Measurements from ENCODE around the gene PRDM11. TPM values are rescaled to one million over a fixed set of nuclear protein-coding genes. Genes with fewer than 3 reads are reported as not detected.

Gene PRDM11
- total RNA-seq, 1 donor from 2014 or later, result 13.1 TPM

- peaks cover 36% of the 10 kb centered on the region for H3K27me3 Mint-ChIP-seq (ENCODE audit: low read depth)
- no peaks in the 10 kb centered on the region for H3K9me3 Mint-ChIP-seq
- no peaks in the 10 kb centered on the region for H3K36me3 Mint-ChIP-seq (ENCODE audit: low read depth)
- no peak for TF ChIP-seq CTCF (conservative IDR thresholded peaks at IDR 0.05)
- no peak overlapping the region for H3K4me3 Mint-ChIP-seq
- DNase-seq (ENCODE audit: low read depth, low spot score), result no peak
- H3K27ac Mint-ChIP-seq (ENCODE audit: unreplicated experiment), result no peak overlapping the region
- H3K4me1 Mint-ChIP-seq, result no peaks in the 10 kb centered on the region
These were observed 113.6 kb downstream of the PRDM11 start for GRCh38 chr11:45260071-45260470.

DNA sequence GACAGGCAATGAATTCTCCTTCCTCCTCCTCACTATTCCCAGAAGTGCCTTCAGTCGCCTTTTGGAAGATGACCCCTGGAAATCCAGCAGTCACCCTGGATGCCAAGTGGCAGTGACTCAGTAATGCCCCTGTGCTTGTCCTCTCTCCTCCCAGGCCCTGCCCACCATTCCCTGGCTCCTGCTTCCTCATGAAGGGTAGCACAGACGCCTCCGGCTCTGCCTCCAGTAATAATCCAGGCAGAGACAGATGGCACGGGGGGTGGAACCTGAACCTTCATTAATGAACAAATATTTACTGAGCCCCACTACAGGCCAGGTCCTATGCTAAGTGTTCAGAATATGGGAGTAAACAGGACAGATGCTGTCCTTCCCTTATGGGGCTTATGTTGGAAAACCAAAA lies 116.5 kb downstream of the PRDM11 start:
- no peak for DNase-seq (ENCODE audit: low read depth, low spot score)
- Mint-ChIP-seq H3K36me3 (ENCODE audit: low read depth) (no peaks in the 10 kb centered on the region), H3K27ac (ENCODE audit: unreplicated experiment) (no peak overlapping the region), H3K4me3 (no peak overlapping the region), H3K4me1 (peaks cover 4% of the 10 kb centered on the region), H3K27me3 (ENCODE audit: low read depth) (peaks cover 35% of the 10 kb centered on the region), H3K9me3 (no peaks in the 10 kb centered on the region)
- TF ChIP-seq CTCF (conservative IDR thresholded peaks at IDR 0.05), result no peak

DNA sequence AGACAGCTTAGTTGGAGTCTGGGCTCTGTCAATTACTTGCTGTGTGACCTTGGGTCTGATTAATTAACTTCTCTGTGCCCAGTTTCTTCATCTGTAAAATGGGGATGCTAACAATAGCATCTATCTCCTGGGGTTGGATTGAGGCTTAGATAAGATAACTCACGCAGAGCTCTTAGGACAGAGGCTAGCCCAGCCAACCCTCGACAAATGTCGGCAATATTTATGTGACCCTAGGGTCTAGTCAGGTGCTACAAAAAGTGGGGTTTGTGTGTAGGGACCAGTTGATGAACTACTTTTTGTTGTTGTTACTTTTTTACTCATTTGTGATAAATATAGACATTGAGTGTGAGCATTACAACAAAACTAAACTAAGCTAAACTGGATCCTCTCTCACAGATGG lies 117.3 kb downstream of the PRDM11 start:
- Mint-ChIP-seq H3K4me1 (peaks cover 5% of the 10 kb centered on the region), H3K36me3 (ENCODE audit: low read depth) (no peaks in the 10 kb centered on the region), H3K4me3 (no peak overlapping the region), H3K27me3 (ENCODE audit: low read depth) (peaks cover 39% of the 10 kb centered on the region), H3K27ac (ENCODE audit: unreplicated experiment) (no peak overlapping the region), H3K9me3 (no peaks in the 10 kb centered on the region)
- no peak for DNase-seq (ENCODE audit: low read depth, low spot score)
- TF ChIP-seq CTCF (conservative IDR thresholded peaks at IDR 0.05), result no peak

DNA sequence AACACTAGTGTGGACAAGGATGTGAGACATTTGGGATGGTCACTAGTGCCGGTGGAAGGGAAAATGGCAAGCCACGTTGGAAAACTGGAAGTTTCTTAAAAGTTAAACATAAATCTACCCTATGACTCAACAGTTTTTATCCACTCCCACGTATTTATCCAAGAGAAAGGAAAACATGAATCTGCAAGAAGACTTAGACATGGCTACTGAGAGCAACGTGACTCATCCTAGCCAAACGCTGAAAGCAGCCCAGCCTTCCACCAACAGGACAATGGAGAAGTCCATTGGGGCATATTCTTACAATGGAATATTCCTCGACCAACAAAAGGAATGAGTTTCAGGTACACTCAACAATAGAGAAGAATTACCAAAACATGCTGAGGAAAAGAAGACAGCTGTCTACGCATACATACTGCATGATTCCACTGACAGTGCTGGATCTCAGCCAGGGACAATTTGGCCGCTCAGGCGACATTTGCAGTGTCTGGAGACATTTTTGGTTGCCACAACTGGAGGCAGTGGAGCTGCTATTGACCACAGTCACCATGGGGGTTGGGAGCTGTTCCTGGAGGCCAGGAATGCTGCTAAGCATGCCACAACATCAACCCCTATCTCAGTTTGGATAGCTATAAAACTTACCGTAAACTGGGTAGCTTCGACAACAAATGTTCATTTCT lies 118.5 kb downstream of the PRDM11 start:
- TF ChIP-seq CTCF (conservative IDR thresholded peaks at IDR 0.05), result no peak
- H3K27ac Mint-ChIP-seq (ENCODE audit: unreplicated experiment), result no peak overlapping the region
- H3K27me3 Mint-ChIP-seq (ENCODE audit: low read depth), result peaks cover 45% of the 10 kb centered on the region
- no peak overlapping the region for H3K4me3 Mint-ChIP-seq
- H3K9me3 Mint-ChIP-seq, result no peaks in the 10 kb centered on the region
- DNase-seq (ENCODE audit: low read depth, low spot score), result no peak
- peaks cover 5% of the 10 kb centered on the region for H3K4me1 Mint-ChIP-seq
- no peaks in the 10 kb centered on the region for H3K36me3 Mint-ChIP-seq (ENCODE audit: low read depth)

GRCh38 chr11:45265969-45266675 lies 119.7 kb downstream of the PRDM11 start:
- no peak for TF ChIP-seq CTCF (conservative IDR thresholded peaks at IDR 0.05)
- DNase-seq (ENCODE audit: low read depth, low spot score), result no peak
- Mint-ChIP-seq H3K4me1 (peaks cover 5% of the 10 kb centered on the region), H3K4me3 (no peak overlapping the region), H3K27ac (ENCODE audit: unreplicated experiment) (no peak overlapping the region), H3K27me3 (ENCODE audit: low read depth) (peaks cover 46% of the 10 kb centered on the region), H3K9me3 (no peaks in the 10 kb centered on the region), H3K36me3 (ENCODE audit: low read depth) (no peaks in the 10 kb centered on the region)

Data from neural crest cell (in vitro differentiated cells).